HEK293T (cell line): ENCODE results near the gene DUSP22.

Experiments
- ARNT ChIP-seq: fragments of 450-650 bp; IDR thresholded peaks from 2 replicates; pipeline ENCODE4 v1.6.1; 2017; ENCODE audit warnings: mild to moderate bottlenecking
- ELF4 ChIP-seq: fragments of 450-650 bp; IDR thresholded peaks from 2 replicates; pipeline ENCODE4 v1.6.1; 2017; ENCODE audit warnings: antibody characterized with exemption
- FOXA1 ChIP-seq: fragments of 450-650 bp; IDR thresholded peaks from 2 replicates; pipeline ENCODE4 v1.6.1; 2016; ENCODE audit warnings: mild to moderate bottlenecking
- FOXK2 ChIP-seq: fragments of 450-650 bp; IDR thresholded peaks from 2 replicates; pipeline ENCODE4 v1.6.1; 2016; ENCODE audit warnings: mild to moderate bottlenecking
- HDGF ChIP-seq: fragments of 450-650 bp; IDR thresholded peaks from 2 replicates; pipeline ENCODE4 v1.6.1; 2017; ENCODE audit warnings: antibody characterized with exemption, borderline replicate concordance
- LEF1 ChIP-seq: fragments of 450-650 bp; IDR thresholded peaks from 2 replicates; pipeline ENCODE4 v1.6.1; 2017; ENCODE audit warnings: mild to moderate bottlenecking, borderline replicate concordance
- NFRKB ChIP-seq: fragments of 450-650 bp; IDR thresholded peaks from 2 replicates; pipeline ENCODE4 v1.6.1; 2016; ENCODE audit warnings: mild to moderate bottlenecking, moderate library complexity
- SP1 ChIP-seq: fragments of 450-650 bp; IDR thresholded peaks from 2 replicates; pipeline ENCODE4 v1.6.1; 2017
- SUZ12 ChIP-seq: fragments of 450-650 bp; IDR thresholded peaks from 2 replicates; pipeline ENCODE4 v1.6.1; 2016; ENCODE audit warnings: mild to moderate bottlenecking
- TARDBP ChIP-seq: fragments of 450-650 bp; IDR thresholded peaks from 2 replicates; pipeline ENCODE4 v1.6.1; 2016
- ZNF384 ChIP-seq: fragments of 450-650 bp; IDR thresholded peaks from 2 replicates; pipeline ENCODE4 v1.6.1; 2016
- TF ChIP-seq, protein P1 (sequence below): fragments of 450-650 bp; IDR thresholded peaks from 2 replicates; pipeline ENCODE4 v1.6.1; 2016

DNA sequence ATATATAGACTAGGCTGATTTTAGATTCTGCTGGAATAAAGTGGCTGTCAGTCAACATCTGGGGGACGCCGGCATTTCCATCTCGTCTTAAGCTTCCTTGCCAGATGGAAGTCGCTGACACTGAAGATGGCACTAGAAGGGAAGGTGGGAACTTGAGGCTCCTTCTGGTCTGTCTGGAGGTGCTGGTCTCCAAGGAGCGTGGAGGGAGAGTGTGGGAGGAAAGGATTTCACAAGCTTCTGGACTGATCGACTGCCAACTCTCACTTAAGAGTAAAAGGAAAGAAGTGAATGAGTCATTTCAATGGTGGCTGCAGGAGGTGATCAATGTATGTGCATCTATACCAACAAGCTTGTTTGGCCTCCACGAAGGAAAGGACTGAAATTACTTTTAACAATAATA lies 40.4 kb downstream of the DUSP22 start:
- TF ChIP-seq TARDBP (no peak), ELF4 (no peak), SUZ12 (no peak), SP1 (no peak), LEF1 (no peak), FOXK2 (no peak), ARNT (no peak), HDGF (no peak), ZNF384 (no peak), FOXA1 (no peak), NFRKB (no peak)
- TF ChIP-seq, protein P1, sequence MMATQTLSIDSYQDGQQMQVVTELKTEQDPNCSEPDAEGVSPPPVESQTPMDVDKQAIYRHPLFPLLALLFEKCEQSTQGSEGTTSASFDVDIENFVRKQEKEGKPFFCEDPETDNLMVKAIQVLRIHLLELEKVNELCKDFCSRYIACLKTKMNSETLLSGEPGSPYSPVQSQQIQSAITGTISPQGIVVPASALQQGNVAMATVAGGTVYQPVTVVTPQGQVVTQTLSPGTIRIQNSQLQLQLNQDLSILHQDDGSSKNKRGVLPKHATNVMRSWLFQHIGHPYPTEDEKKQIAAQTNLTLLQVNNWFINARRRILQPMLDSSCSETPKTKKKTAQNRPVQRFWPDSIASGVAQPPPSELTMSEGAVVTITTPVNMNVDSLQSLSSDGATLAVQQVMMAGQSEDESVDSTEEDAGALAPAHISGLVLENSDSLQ: no peak
